Measurements from ENCODE around the gene FRAT1.
"Not testable (repeated sequence)": the region's sequence is repeated elsewhere in the genome, so short reads cannot be mapped to it uniquely, and the experiment has no call there.

FRAT1 gene

DNA sequence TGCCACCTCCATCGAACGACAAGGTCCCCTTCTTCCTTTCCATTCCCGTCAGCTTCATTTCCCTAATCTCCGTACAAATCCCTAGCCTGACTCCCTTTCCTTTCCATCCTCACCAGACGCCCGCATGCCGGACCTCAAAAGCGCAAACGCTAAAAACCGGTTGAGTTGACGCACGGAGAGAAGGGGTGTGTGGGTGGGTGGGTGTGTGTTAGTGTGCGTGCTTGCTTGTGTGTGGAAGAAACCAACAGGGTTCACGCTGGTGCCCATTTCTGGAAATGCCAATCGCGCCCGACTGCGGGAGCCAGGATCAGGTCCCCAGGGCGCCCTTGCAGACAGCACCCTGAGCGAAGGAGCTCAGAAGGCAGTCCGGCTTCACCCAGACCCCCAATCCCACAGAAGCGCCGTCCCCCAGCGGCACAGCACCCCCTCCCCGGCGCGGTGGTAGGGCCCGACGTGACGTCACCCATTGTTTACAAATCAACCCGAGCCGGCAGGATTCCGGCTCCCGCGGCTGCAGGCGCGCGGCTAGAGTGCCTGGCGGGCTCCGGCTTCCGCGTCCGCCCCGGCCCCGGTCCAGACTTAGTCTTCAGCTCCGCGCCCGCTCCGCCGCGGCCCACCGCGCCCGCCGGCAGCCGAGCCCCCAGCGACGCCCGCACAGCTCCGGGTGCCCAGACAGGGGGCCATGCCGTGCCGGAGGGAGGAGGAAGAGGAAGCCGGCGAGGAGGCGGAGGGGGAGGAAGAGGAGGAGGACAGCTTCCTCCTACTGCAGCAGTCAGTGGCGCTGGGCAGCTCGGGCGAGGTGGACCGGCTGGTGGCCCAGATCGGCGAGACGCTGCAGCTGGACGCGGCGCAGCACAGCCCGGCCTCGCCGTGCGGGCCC, at the start of gene FRAT1:
FRAT1 (plus strand) TSS at position 500 of the 880 bp plus-strand sequence; CDS start at position 683, 183 bp downstream.
- peak; percentile 77 for DNase-seq (ENCODE audit: low spot score)

GRCh38 chr10:97270523-97271154, 48.4 kb upstream of the FRAT1 start:
- DNase-seq (ENCODE audit: low spot score), result no peak

- no peak for DNase-seq (ENCODE audit: low spot score)
These were observed 45.4 kb upstream of the FRAT1 start for GRCh38 chr10:97273700-97274099.

DNA sequence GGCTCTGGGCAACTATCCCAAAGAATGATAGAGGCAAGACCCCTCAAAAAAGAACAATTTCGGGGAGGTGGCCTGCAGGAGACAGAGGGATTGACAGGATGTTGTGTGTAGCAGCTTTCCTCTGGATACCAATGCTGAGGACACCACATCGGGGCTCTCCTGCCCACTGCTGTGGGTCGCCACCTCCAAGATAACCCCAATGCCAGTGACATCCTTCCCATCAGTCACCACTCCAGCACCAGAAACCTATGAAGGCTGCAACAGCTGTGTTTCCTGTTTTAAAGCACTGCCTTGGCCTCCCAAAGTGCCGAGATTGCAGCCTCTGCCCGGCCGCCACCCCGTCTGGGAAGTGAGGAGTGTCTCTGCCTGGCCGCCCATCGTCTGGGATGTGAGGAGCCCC, 44.2 kb upstream of the FRAT1 start:
- DNase-seq (ENCODE audit: low spot score), result no peak

- DNase-seq (ENCODE audit: low spot score), result no peak
These were observed 41.5 kb upstream of the FRAT1 start for GRCh38 chr10:97277551-97277950.

DNA sequence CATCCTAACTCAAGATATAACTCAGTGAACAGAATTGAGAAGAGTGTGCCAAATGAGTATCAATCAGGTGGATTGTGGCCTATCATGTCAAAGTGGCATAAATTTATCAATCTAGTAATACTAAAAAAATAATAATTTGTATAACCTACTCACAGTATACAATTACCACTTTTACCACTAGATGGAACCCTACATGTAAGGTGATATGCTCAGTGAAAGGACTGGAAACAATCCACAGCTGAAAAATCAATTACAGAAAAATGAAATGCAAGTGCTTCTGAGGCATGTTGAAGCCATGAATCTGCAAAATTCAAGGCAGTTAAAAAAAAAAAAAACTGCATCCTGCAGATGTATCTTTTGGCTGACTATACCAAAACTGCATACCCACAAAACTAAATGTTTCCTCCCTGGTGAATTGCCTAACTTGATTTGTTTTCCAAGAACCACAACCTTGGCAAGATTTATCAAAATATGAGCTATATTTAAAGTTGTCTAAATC, 40.5 kb upstream of the FRAT1 start:
- peak; percentile 64 for DNase-seq (ENCODE audit: low spot score)

DNA sequence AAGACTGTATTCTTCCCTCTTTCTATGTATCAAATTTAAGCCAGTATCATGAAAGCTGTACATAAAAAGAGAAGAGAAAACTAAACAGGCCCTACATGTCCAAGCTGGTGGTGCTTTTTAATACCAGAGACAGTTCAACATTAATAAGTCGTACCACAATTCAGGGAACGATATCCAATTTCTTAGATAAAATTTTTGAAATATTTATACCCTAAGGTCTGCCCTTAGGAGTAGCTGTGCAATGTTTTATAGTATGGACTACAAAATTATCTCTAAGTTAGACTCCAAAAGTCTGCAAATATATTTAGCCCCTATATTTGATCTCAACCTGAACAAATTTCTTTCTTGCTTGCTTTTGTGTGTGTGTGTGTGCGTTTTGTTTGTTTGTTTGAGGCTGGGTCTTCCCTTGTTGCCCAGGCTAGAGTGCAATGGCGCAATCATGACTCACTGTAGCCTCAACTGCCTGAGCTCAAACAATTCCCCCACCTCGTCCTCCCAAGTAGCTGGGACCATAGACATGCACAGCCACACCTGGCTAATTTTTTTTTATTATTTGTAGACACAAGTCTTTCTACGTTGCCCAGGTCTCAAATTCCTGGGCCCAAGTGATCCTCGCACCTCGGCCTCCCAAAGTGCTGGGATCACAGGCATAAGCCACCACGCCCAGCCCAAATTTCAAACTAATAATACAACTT, 39.8 kb upstream of the FRAT1 start:
- no peak for DNase-seq (ENCODE audit: low spot score)

GRCh38 chr10:97280783-97281182, 38.3 kb upstream of the FRAT1 start:
- DNase-seq (ENCODE audit: low spot score), result no peak

DNA sequence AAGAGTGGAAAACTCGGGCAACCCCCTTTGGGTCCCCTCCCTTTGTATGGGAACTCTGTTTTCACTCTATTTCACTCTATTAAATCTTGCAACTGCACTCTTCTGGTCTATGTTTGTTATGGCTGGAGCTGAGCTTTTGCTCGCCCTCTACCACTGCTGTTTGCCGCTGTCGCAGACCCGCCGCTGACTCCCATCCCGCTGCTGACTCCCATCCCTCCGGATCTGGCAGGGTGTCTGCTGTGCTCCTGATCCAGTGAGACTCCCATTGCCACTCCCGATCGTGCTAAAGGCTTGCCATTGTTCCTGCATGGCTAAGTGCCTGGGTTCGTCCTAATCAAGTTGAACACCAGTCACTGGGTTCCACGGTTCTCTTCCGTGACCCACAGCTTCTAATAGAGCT, 29.0 kb upstream of the FRAT1 start:
- DNase-seq (ENCODE audit: low spot score), result not testable (repeated sequence)

GRCh38 chr10:97290576-97291356, 28.3 kb upstream of the FRAT1 start:
- not testable (repeated sequence) for DNase-seq (ENCODE audit: low spot score)

GRCh38 chr10:97291357-97292096, 27.5 kb upstream of the FRAT1 start:
- no peak for DNase-seq (ENCODE audit: low spot score)

GRCh38 chr10:97292097-97292861, 26.8 kb upstream of the FRAT1 start, which contains the start of gene ARHGAP19:
Gene ARHGAP19, minus strand, starts transcription at chr10:97292637. Its CDS starts 10 bp downstream, at chr10:97292627.
- DNase-seq (ENCODE audit: low spot score), result peak; percentile 98

DNA sequence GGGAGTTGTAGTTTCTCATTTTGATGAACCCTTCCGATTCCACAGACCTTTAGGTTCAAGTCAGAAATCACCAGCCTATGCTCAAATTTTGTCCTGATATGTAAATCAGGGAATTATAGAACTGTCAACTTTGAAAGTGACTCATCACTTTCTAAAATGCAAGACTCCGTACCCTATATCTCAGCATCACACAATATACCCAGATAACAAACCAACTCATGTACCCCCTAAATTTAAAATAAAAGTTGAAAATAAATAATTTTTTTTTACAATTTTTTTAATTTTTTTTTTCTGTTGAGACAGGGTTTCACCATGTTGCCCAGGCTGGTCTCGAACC, 26.2 kb upstream of the FRAT1 start:
- no peak for DNase-seq (ENCODE audit: low spot score)

DNA sequence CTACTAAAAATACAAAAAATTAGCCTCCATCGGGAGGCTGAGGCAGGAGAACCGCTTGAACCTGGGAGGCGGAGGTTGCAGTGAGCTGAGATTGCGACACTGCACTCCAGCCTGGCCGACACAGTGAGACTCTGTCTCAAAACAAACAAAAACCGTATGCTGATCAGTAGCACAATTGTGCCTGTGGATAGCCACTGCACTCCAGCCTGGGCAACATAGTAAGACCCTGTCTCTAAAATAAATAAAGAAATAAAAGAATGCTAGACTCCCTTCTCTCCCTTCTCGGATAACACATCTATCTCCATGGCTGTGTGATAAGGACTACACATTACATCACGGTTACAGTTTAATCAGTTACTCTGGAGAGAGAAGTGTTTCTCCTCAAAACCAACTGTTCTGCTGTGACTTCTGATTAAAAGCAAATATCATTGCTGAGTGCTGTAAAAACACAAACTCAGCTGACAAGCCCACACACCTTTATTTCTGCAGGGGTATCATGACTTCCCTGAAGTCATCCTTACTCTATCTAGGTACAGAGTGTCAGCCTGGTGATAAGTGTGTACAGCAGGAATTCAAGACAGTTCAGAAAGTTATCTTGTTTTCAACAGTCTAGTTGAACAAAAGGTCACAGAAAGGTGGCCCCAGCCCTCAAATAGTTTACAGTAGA, 21.4 kb upstream of the FRAT1 start:
- DNase-seq (ENCODE audit: low spot score), result no peak

DNA sequence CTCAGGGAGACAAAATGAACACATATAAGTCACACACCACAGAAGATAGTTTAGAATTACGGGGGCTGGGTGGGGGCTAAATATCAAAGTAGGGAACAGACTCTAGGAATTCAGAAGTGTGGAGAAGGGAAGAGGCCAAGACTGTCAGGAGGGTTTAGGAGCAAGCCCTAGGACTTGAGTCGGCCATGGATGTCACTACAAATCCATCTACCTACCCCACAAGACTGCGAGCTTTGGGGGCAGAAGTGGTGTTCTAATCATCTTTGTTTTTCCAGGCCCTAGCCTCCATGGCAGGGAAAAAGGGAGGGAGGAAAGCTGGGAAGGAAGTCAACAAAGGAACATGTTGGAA, 20.9 kb upstream of the FRAT1 start:
- DNase-seq (ENCODE audit: low spot score), result no peak

GRCh38 chr10:97300980-97301379, 18.1 kb upstream of the FRAT1 start:
- DNase-seq (ENCODE audit: low spot score), result no peak

DNA sequence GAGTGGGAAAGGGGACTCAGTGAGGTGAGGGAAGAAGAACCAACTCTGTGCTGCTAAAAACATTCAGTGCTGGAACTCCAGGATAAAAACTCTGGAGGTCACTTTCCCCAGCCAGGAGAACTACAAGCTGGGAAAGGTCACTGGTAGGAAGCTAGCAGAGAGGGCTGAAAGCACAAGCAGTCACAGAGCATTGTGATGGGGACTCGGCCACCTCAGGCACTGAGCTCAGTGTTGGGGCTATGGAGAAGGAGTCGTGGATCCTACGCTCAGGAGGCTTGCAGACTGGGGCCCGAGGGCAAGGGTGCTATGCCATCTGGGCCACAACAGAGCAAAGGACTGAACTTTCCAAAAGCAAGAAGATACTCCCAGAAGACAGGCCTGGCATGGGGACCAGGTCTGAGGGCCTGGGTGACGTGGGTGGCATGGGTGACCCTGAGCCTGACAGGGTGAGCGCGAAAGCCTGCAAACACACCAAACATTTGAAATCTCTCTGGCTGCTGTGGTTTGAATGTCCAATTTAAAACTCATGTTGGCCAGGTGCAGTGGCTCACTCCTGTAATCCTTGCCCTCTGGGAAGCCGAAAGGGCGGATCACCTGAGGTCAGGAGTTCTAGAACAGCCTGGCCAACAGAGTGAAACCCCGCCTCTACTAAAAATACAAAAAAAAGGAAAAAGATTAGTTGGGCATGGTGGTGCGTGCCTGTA, 16.8 kb upstream of the FRAT1 start:
- no peak for DNase-seq (ENCODE audit: low spot score)

GRCh38 chr10:97307441-97307840, 11.6 kb upstream of the FRAT1 start:
- DNase-seq (ENCODE audit: low spot score), result no peak
